Testis (tissue), 3 donors: Measurements from ENCODE around the gene RPL7L1. TPM values are rescaled to one million over a fixed set of nuclear protein-coding genes. Genes with fewer than 3 reads are reported as not detected.

ENCODE experiments used
- DNase-seq: peaks from one replicate; pipeline ENCODE4 v3.0.0-alpha.2; 2019
- H3K27ac ChIP-seq, 2 donors: fragments of 200-600 bp; sonication (generic); one replicate each; pipeline ENCODE4 v1.5.1; 2019
- H3K27me3 ChIP-seq: fragments of 200-600 bp; sonication (generic); one replicate; pipeline ENCODE4 v1.5.1; 2019
- H3K36me3 ChIP-seq: fragments of 200-600 bp; sonication (generic); one replicate; pipeline ENCODE4 v1.5.1; 2017; ENCODE audit warnings: low read depth; ENCODE audit errors: missing control alignments
- H3K4me1 ChIP-seq: fragments of 200-600 bp; sonication (generic); one replicate; pipeline ENCODE4 v1.5.1; 2019
- H3K4me3 ChIP-seq, 2 donors: fragments of 200-600 bp; sonication (generic); one replicate each; pipeline ENCODE4 v1.5.1; 2017 to 2019
- H3K9me3 ChIP-seq: fragments of 200-600 bp; sonication (generic); one replicate; pipeline ENCODE4 v1.5.1; 2017
- CTCF ChIP-seq, 3 experiments: fragments of 450-650 bp in 2 of 3; fragments of 200-600 bp in 1 of 3; sonication (generic) in 1 of 3; IDR thresholded peaks; one replicate each; pipeline ENCODE4 v1.5.1; 2016 to 2019; ENCODE audit warnings: antibody characterized with exemption in 3 of 3, mild to moderate bottlenecking in 2 of 3, moderate library complexity in 1 of 3
- POLR2A ChIP-seq: fragments of 450-650 bp; IDR thresholded peaks from one replicate; pipeline ENCODE4 v1.6.1; 2017; ENCODE audit warnings: antibody characterized with exemption, mild to moderate bottlenecking, moderate library complexity
- WGBS, 2 donors: methylation state at CpG; one replicate each; pipeline ENCODE4 v1.1.5; 2018; 5-methylcytosine and 5-hydroxymethylcytosine counted together
- intact Hi-C: fragments of 100-400 bp; cut with DNase I; formaldehyde crosslinking; loops from one replicate; pipeline ENCODE4 v1.15.1; 2023; ENCODE audit warnings: low total_unique reads
- polyA plus RNA-seq: library from polyadenylated mRNA; stranded (reverse); fragments of 350-450 nt; fragmentation: Illumina TruSeq; extraction: RNeasy Lipid Tissue Mini Kit (QIAGEN cat#74804); gene quantifications from one replicate; pipeline ENCODE4 v1.2.3, GENCODE V29; 2014; ENCODE audit warnings: low read depth, low replicate concordance; ENCODE audit not compliant: insufficient read depth
- total RNA-seq, 2 donors: library from RNA; depleted of rRNA; stranded (reverse); fragments of >200 nt; gene quantifications; one replicate each; pipeline ENCODE4 v1.2.3, GENCODE V29; 2016

The RPL7L1 gene
- total and polyA plus RNA-seq, 3 donors from 2014 or later: 51.4 to 66.8 (median 62.6) TPM

GRCh38 chr6:42845327-42845694 is 34.1 kb upstream of the RPL7L1 start:
- 49 to 63% methylated on average over 6 of the region's 6 CpGs for whole genome bisulfite sequencing, 2 donors
- no peaks in the 10 kb centered on the region for H3K27me3 ChIP-seq
- intact Hi-C loops: no loop called here

GRCh38 chr6:42846505-42846904 is 32.9 kb upstream of the RPL7L1 start:
- Histone ChIP-seq H3K9me3 (no peaks in the 10 kb centered on the region), H3K4me3 (no peak overlapping the region), H3K36me3 (no peaks in the 10 kb centered on the region), H3K4me1 (no peaks in the 10 kb centered on the region), H3K27me3 (no peaks in the 10 kb centered on the region), H3K27ac (no peak overlapping the region)
- intact Hi-C loops: no loop called here
- no peak for DNase-seq
- WGBS, 2 donors: 76 to 78% methylated on average over 2 of the region's 2 CpGs
- TF ChIP-seq CTCF (IDR thresholded peaks at IDR 0.05) (no peak), POLR2A (no peak)

More at GRCh38 chr6:42845327-42845694, 34.1 kb upstream of the RPL7L1 start:
- no peak overlapping the region for H3K27ac ChIP-seq
- H3K4me3 ChIP-seq: no peak overlapping the region
- H3K36me3 ChIP-seq: no peaks in the 10 kb centered on the region
- no peaks in the 10 kb centered on the region for H3K4me1 ChIP-seq
- TF ChIP-seq POLR2A (no peak), CTCF (IDR thresholded peaks at IDR 0.05) (no peak)
- DNase-seq: no peak
- no peaks in the 10 kb centered on the region for H3K9me3 ChIP-seq

- TF ChIP-seq POLR2A (no peak), CTCF (IDR thresholded peaks at IDR 0.05) (no peak)
- no peaks in the 10 kb centered on the region for H3K36me3 ChIP-seq
- no peak overlapping the region for H3K4me3 ChIP-seq
- H3K4me1 ChIP-seq: no peaks in the 10 kb centered on the region
- H3K27ac ChIP-seq: no peak overlapping the region
- intact Hi-C loops: no loop called here
- H3K27me3 ChIP-seq: no peaks in the 10 kb centered on the region
- 83 to 85% methylated on average over 4 of the region's 4 CpGs for WGBS, 2 donors
- no peak for DNase-seq
- H3K9me3 ChIP-seq: no peaks in the 10 kb centered on the region
These were observed 30.7 kb upstream of the RPL7L1 start for GRCh38 chr6:42848700-42849099.

GRCh38 chr6:42851599-42851998 is 27.8 kb upstream of the RPL7L1 start:
- no peaks in the 10 kb centered on the region for H3K4me1 ChIP-seq
- H3K9me3 ChIP-seq: no peaks in the 10 kb centered on the region
- no peak overlapping the region for H3K4me3 ChIP-seq
- H3K27ac ChIP-seq: no peak overlapping the region
- intact Hi-C loops: no loop called here
- H3K36me3 ChIP-seq: no peaks in the 10 kb centered on the region
- WGBS, 2 donors: 95 to 100% methylated on average over 2 of the region's 2 CpGs
- DNase-seq: no peak
- no peaks in the 10 kb centered on the region for H3K27me3 ChIP-seq
- no peak for TF ChIP-seq POLR2A

- WGBS, 2 donors: 96 to 100% methylated on average over 1 of the region's 1 CpG
- H3K27ac ChIP-seq: no peak overlapping the region
- H3K36me3 ChIP-seq: no peaks in the 10 kb centered on the region
- H3K9me3 ChIP-seq: no peaks in the 10 kb centered on the region
- no peak overlapping the region for H3K4me3 ChIP-seq
- no peak for DNase-seq
- TF ChIP-seq POLR2A (no peak), CTCF (IDR thresholded peaks at IDR 0.05) (no peak)
- H3K27me3 ChIP-seq: no peaks in the 10 kb centered on the region
- no peaks in the 10 kb centered on the region for H3K4me1 ChIP-seq
- intact Hi-C loops: no loop called here
These were observed 19.4 kb upstream of the RPL7L1 start for GRCh38 chr6:42860036-42860435.
